Measurements from ENCODE around the gene IL17B. TPM values are rescaled to one million over a fixed set of nuclear protein-coding genes. Genes with fewer than 3 reads are reported as not detected.

IL17B gene
- total and polyA plus RNA-seq, 2 of the 13 experiments (the other 11 are each of a cell fraction or from before 2014, with no cell fraction given), result 0.29 to 2.6 TPM

- TF ChIP-seq KDM2A (CRISPR knock-in tag; IDR thresholded peaks at IDR 0.05; ENCODE audit: borderline replicate concordance, low read depth) (peak; percentile 42; the same call in 1 of the 2 replicates), HDAC2 (CRISPR knock-in tag; IDR thresholded peaks at IDR 0.05) (peak; percentile 72; the same call in 1 of the 2 replicates), GABPA (IDR thresholded peaks at IDR 0.05; ENCODE audit: low read depth, low read length) (no peak), GABPA (CRISPR knock-in tag; IDR thresholded peaks at IDR 0.05; ENCODE audit: low read depth) (peak; percentile 54; the same call in 1 of the 2 replicates), MEF2D (CRISPR knock-in tag; IDR thresholded peaks at IDR 0.05) (0 out of 2 replicates have a peak, but pooled peaks have one; percentile 18), GABPB1 (CRISPR knock-in tag; IDR thresholded peaks at IDR 0.05) (peak; percentile 55), YEATS4 (CRISPR knock-in tag; IDR thresholded peaks at IDR 0.05; ENCODE audit: borderline replicate concordance) (peak; percentile 43; the same call in 1 of the 2 replicates), ZBTB38 (CRISPR knock-in tag; IDR thresholded peaks at IDR 0.05) (peak; percentile 21; the same call in 1 of the 2 replicates), HNRNPL (IDR thresholded peaks at IDR 0.05; ENCODE audit: low read depth, low read length) (no peak), SCMH1 (CRISPR knock-in tag; IDR thresholded peaks at IDR 0.05; ENCODE audit: borderline replicate concordance) (no peak), MED1 (CRISPR knock-in tag; IDR thresholded peaks at IDR 0.05) (peak; percentile 56; the same call in 1 of the 2 replicates), ZNF24 (IDR thresholded peaks at IDR 0.05) (no peak), ZFP37 (CRISPR knock-in tag; IDR thresholded peaks at IDR 0.05; ENCODE audit: borderline replicate concordance) (no peak)
- TF ChIP-seq, protein P1, sequence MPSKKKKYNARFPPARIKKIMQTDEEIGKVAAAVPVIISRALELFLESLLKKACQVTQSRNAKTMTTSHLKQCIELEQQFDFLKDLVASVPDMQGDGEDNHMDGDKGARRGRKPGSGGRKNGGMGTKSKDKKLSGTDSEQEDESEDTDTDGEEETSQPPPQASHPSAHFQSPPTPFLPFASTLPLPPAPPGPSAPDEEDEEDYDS (CRISPR knock-in tag; IDR thresholded peaks at IDR 0.05), result peak; percentile 26; the same call in 1 of the 2 replicates
- TF ChIP-seq, protein P2, sequence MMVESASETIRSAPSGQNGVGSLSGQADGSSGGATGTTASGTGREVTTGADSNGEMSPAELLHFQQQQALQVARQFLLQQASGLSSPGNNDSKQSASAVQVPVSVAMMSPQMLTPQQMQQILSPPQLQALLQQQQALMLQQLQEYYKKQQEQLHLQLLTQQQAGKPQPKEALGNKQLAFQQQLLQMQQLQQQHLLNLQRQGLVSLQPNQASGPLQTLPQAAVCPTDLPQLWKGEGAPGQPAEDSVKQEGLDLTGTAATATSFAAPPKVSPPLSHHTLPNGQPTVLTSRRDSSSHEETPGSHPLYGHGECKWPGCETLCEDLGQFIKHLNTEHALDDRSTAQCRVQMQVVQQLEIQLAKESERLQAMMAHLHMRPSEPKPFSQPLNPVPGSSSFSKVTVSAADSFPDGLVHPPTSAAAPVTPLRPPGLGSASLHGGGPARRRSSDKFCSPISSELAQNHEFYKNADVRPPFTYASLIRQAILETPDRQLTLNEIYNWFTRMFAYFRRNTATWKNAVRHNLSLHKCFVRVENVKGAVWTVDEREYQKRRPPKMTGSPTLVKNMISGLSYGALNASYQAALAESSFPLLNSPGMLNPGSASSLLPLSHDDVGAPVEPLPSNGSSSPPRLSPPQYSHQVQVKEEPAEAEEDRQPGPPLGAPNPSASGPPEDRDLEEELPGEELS (CRISPR knock-in tag; IDR thresholded peaks at IDR 0.05), result peak; percentile 27
- TF ChIP-seq, protein P3, sequence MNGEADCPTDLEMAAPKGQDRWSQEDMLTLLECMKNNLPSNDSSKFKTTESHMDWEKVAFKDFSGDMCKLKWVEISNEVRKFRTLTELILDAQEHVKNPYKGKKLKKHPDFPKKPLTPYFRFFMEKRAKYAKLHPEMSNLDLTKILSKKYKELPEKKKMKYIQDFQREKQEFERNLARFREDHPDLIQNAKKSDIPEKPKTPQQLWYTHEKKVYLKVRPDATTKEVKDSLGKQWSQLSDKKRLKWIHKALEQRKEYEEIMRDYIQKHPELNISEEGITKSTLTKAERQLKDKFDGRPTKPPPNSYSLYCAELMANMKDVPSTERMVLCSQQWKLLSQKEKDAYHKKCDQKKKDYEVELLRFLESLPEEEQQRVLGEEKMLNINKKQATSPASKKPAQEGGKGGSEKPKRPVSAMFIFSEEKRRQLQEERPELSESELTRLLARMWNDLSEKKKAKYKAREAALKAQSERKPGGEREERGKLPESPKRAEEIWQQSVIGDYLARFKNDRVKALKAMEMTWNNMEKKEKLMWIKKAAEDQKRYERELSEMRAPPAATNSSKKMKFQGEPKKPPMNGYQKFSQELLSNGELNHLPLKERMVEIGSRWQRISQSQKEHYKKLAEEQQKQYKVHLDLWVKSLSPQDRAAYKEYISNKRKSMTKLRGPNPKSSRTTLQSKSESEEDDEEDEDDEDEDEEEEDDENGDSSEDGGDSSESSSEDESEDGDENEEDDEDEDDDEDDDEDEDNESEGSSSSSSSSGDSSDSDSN (CRISPR knock-in tag; IDR thresholded peaks at IDR 0.05), result no peak
- TF ChIP-seq, protein P4, sequence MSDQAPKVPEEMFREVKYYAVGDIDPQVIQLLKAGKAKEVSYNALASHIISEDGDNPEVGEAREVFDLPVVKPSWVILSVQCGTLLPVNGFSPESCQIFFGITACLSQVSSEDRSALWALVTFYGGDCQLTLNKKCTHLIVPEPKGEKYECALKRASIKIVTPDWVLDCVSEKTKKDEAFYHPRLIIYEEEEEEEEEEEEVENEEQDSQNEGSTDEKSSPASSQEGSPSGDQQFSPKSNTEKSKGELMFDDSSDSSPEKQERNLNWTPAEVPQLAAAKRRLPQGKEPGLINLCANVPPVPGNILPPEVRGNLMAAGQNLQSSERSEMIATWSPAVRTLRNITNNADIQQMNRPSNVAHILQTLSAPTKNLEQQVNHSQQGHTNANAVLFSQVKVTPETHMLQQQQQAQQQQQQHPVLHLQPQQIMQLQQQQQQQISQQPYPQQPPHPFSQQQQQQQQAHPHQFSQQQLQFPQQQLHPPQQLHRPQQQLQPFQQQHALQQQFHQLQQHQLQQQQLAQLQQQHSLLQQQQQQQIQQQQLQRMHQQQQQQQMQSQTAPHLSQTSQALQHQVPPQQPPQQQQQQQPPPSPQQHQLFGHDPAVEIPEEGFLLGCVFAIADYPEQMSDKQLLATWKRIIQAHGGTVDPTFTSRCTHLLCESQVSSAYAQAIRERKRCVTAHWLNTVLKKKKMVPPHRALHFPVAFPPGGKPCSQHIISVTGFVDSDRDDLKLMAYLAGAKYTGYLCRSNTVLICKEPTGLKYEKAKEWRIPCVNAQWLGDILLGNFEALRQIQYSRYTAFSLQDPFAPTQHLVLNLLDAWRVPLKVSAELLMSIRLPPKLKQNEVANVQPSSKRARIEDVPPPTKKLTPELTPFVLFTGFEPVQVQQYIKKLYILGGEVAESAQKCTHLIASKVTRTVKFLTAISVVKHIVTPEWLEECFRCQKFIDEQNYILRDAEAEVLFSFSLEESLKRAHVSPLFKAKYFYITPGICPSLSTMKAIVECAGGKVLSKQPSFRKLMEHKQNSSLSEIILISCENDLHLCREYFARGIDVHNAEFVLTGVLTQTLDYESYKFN (CRISPR knock-in tag; conservative IDR thresholded peaks at IDR 0.05), result peak; percentile 28; the same call in 1 of the 2 replicates
These were observed 43.4 kb upstream of the IL17B start (continued) for GRCh38 chr5:149422366-149423048.
